Measurements from ENCODE around the gene PRLR.

The PRLR gene

DNA sequence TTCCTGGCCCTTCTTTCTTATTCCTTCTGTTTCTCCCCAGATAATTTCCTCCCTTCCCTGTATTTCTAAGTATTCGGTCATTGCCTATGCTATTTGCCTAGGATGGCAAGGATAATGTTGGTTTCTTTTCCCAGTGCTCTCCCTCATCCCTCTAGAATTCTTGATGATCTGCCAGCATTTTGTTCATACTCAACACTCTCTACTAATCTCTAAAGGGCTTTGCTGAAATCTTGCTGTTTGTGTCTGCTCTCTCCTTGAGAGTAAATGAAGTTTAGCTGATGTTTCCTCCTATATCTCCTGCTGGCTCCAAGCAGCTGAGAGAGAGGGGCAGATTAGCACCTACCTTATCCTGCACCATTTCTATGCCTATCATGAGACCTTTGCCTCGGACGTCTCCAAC is 220.6 kb downstream of the PRLR start:
- Histone ChIP-seq H3K27me3 (ENCODE audit: control insufficient read depth, low read length) (no peaks in the 10 kb centered on the region), H3K79me2 (ENCODE audit: control insufficient read depth, low read length) (no peaks in the 10 kb centered on the region), H3K27ac (ENCODE audit: low read depth, low read length) (no peak overlapping the region), H3K4me1 (ENCODE audit: control insufficient read depth, low read length) (no peaks in the 10 kb centered on the region), H3K4me3 (ENCODE audit: low read length) (no peak overlapping the region), H3K9me2 (replicated peaks; ENCODE audit: control insufficient read depth, low read length) (no peaks in the 10 kb centered on the region), H3K4me2 (ENCODE audit: low read length) (no peak overlapping the region), H3K36me3 (ENCODE audit: control insufficient read depth, low read length) (no peaks in the 10 kb centered on the region), H3K9me3 (ENCODE audit: control insufficient read depth, insufficient read depth, low read length) (no peaks in the 10 kb centered on the region), H3F3A (ENCODE audit: control insufficient read depth, insufficient read depth) (no peaks in the 10 kb centered on the region), H4K20me1 (ENCODE audit: control insufficient read depth, insufficient read depth, low read depth, low read length) (no peaks in the 10 kb centered on the region)
- TF ChIP-seq EZH2phosphoT487 (IDR thresholded peaks at IDR 0.05; ENCODE audit: borderline replicate concordance, low read length) = no peak
- TF ChIP-seq, protein P1, sequence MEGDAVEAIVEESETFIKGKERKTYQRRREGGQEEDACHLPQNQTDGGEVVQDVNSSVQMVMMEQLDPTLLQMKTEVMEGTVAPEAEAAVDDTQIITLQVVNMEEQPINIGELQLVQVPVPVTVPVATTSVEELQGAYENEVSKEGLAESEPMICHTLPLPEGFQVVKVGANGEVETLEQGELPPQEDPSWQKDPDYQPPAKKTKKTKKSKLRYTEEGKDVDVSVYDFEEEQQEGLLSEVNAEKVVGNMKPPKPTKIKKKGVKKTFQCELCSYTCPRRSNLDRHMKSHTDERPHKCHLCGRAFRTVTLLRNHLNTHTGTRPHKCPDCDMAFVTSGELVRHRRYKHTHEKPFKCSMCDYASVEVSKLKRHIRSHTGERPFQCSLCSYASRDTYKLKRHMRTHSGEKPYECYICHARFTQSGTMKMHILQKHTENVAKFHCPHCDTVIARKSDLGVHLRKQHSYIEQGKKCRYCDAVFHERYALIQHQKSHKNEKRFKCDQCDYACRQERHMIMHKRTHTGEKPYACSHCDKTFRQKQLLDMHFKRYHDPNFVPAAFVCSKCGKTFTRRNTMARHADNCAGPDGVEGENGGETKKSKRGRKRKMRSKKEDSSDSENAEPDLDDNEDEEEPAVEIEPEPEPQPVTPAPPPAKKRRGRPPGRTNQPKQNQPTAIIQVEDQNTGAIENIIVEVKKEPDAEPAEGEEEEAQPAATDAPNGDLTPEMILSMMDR (IDR thresholded peaks at IDR 0.05; ENCODE audit: low read depth, low read length, poor library complexity, severe bottlenecking) = no peak

DNA sequence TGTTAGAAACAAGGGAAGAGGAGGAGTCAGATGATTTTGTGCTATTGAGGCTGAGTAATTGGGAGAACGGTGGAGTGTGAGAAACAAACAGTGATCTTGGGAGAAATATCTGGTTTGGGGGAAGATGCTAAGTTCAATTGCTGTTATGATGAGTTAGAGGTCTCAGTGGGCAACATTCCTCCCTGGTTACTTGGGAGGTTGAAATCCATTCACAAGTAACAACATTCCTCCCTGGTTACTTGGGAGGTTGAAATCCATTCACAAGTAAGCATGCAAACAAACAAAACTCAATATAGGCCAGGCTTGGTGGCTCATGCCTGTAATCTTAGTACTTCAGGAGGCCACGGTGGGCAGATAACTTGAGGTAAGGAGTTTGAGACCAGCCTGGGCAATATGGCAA is 221.3 kb downstream of the PRLR start:
- Histone ChIP-seq H3K36me3 (ENCODE audit: control insufficient read depth, low read length) (no peaks in the 10 kb centered on the region), H3K27ac (ENCODE audit: low read depth, low read length) (no peak overlapping the region), H3K27me3 (ENCODE audit: control insufficient read depth, low read length) (no peaks in the 10 kb centered on the region), H3F3A (ENCODE audit: control insufficient read depth, insufficient read depth) (no peaks in the 10 kb centered on the region), H3K9me2 (replicated peaks; ENCODE audit: control insufficient read depth, low read length) (no peaks in the 10 kb centered on the region), H3K9me3 (ENCODE audit: control insufficient read depth, insufficient read depth, low read length) (no peaks in the 10 kb centered on the region), H3K4me3 (ENCODE audit: low read length) (no peak overlapping the region), H3K79me2 (ENCODE audit: control insufficient read depth, low read length) (no peaks in the 10 kb centered on the region), H3K4me2 (ENCODE audit: low read length) (no peak overlapping the region), H3K4me1 (ENCODE audit: control insufficient read depth, low read length) (no peaks in the 10 kb centered on the region), H4K20me1 (ENCODE audit: control insufficient read depth, insufficient read depth, low read depth, low read length) (no peaks in the 10 kb centered on the region)
- TF ChIP-seq EZH2phosphoT487 (IDR thresholded peaks at IDR 0.05; ENCODE audit: borderline replicate concordance, low read length) = no peak
- TF ChIP-seq, protein P1 (IDR thresholded peaks at IDR 0.05; ENCODE audit: low read depth, low read length, poor library complexity, severe bottlenecking) = no peak

DNA sequence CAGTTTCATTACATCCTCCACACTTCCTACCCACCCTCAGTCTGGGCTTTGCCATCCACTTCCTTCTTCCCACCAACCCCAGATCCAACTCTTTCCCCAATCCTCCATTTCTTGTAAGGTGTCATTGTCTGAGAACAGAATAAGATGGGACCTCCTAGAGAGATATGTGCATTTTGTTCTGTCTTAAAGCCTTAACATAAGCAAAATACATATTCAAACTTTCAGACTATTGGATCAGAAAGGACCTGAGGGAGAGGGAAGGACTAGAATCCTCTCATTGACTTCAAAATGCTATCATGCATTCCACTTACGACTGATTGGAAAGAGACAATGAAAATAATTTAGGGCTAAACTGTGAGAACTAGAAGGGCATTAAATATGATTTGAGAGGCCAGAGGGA is 225.5 kb downstream of the PRLR start:
- no peak overlapping the region for H3K4me3 ChIP-seq (ENCODE audit: low read length)
- no peaks in the 10 kb centered on the region for H4K20me1 ChIP-seq (ENCODE audit: control insufficient read depth, insufficient read depth, low read depth, low read length)
- no peaks in the 10 kb centered on the region for H3K4me1 ChIP-seq (ENCODE audit: control insufficient read depth, low read length)
- H3F3A ChIP-seq (ENCODE audit: control insufficient read depth, insufficient read depth) = no peaks in the 10 kb centered on the region
- H3K79me2 ChIP-seq (ENCODE audit: control insufficient read depth, low read length) = no peaks in the 10 kb centered on the region
- H3K27ac ChIP-seq (ENCODE audit: low read depth, low read length) = no peak overlapping the region
- no peaks in the 10 kb centered on the region for H3K9me3 ChIP-seq (ENCODE audit: control insufficient read depth, insufficient read depth, low read length)
- H3K9me2 ChIP-seq (replicated peaks; ENCODE audit: control insufficient read depth, low read length) = no peaks in the 10 kb centered on the region
- H3K36me3 ChIP-seq (ENCODE audit: control insufficient read depth, low read length) = no peaks in the 10 kb centered on the region
- TF ChIP-seq EZH2phosphoT487 (IDR thresholded peaks at IDR 0.05; ENCODE audit: borderline replicate concordance, low read length) = no peak
- TF ChIP-seq, protein P1 (IDR thresholded peaks at IDR 0.05; ENCODE audit: low read depth, low read length, poor library complexity, severe bottlenecking) = no peak
- H3K4me2 ChIP-seq (ENCODE audit: low read length) = no peak overlapping the region
- no peaks in the 10 kb centered on the region for H3K27me3 ChIP-seq (ENCODE audit: control insufficient read depth, low read length)

DNA sequence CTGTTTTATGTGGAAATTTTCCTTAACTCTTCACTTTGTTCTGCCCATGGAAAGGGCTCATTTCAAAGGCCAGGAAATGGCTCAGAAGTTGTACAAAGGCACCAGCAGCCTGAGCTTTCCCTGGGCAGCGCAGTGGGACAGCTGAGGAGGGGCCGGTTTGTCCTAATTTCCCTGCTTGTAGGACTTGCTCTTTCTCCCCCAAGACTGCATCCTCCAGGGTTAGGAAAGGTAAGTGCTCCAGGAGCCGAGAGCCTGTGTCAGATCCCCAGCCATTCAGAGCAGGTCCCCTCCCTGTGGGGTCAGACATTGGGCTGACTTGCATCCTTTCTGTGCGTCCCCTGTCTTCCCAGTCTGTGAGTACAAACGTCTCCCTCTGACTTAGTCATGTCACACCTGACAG is 226.1 kb downstream of the PRLR start:
- Histone ChIP-seq H3K4me3 (ENCODE audit: low read length) (no peak overlapping the region), H3F3A (ENCODE audit: control insufficient read depth, insufficient read depth) (no peaks in the 10 kb centered on the region), H3K9me3 (ENCODE audit: control insufficient read depth, insufficient read depth, low read length) (no peaks in the 10 kb centered on the region), H3K27me3 (ENCODE audit: control insufficient read depth, low read length) (no peaks in the 10 kb centered on the region), H3K79me2 (ENCODE audit: control insufficient read depth, low read length) (no peaks in the 10 kb centered on the region), H3K9me2 (replicated peaks; ENCODE audit: control insufficient read depth, low read length) (no peaks in the 10 kb centered on the region), H4K20me1 (ENCODE audit: control insufficient read depth, insufficient read depth, low read depth, low read length) (no peaks in the 10 kb centered on the region), H3K27ac (ENCODE audit: low read depth, low read length) (no peak overlapping the region), H3K4me1 (ENCODE audit: control insufficient read depth, low read length) (no peaks in the 10 kb centered on the region), H3K4me2 (ENCODE audit: low read length) (no peak overlapping the region), H3K36me3 (ENCODE audit: control insufficient read depth, low read length) (no peaks in the 10 kb centered on the region)
- no peak for TF ChIP-seq EZH2phosphoT487 (IDR thresholded peaks at IDR 0.05; ENCODE audit: borderline replicate concordance, low read length)
- TF ChIP-seq, protein P1 (IDR thresholded peaks at IDR 0.05; ENCODE audit: low read depth, low read length, poor library complexity, severe bottlenecking) = no peak

All from DOHH2 (cell line).